HG03095 (cell line): ENCODE data around the gene MIB1.

Source experiments
- ATAC-seq: cut with Tn5 transposase; IDR thresholded peaks from one replicate; pipeline ENCODE4 v1.9.1; 2021; ENCODE audit warnings: moderate library complexity; ENCODE audit not compliant: unreplicated experiment

Gene MIB1

GRCh38 chr18:21868770-21869169 lies 128.2 kb downstream of the MIB1 start:
- ATAC-seq: no peak

GRCh38 chr18:21889570-21889969 lies 149.0 kb downstream of the MIB1 start:
- no peak for ATAC-seq

GRCh38 chr18:21894619-21895367 lies 154.2 kb downstream of the MIB1 start:
- no peak for ATAC-seq

GRCh38 chr18:21896732-21897336 lies 156.2 kb downstream of the MIB1 start:
- no peak for ATAC-seq

GRCh38 chr18:21897811-21898210 lies 157.2 kb downstream of the MIB1 start:
- ATAC-seq: no peak

DNA sequence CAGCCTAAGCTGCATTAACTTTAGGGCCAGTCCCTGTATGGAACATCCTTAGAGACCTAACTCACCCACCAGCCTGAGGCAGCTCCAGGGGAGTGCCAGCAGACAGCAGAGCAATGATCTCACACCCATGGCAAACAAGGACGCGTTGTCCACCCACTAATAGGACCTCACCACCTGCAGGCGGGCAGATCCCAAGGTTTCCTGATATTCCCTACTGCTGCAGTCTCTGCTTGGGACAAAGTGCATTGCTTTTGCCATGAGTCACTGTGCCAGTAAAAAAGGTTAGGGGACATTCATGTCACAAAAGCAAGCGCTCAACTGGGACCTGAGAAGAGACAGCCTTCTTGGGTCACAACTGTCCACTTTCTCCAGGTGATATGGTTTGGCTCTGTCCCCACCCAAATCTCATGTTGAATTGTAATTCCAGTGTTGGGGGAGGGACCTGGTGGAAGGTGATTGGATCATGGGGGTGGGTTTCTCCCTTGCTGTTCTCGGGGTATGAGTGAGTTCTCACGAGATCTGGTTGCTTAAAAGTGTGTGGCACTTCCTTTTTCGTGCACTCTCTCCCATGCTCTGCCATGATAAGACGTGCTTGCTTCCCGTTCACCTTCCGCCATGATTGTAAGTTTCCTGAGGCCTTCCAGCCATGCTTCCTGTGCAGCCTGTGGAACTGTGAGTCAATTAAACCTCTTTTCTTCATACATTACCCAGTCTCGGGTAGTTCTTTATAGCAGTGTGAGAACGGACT lies 160.2 kb downstream of the MIB1 start:
- ATAC-seq: no peak

GRCh38 chr18:21901423-21901945 lies 160.9 kb downstream of the MIB1 start:
- ATAC-seq: no peak

GRCh38 chr18:21903709-21904108 lies 163.1 kb downstream of the MIB1 start:
- no peak for ATAC-seq

- no peak for ATAC-seq
Observed at GRCh38 chr18:21904856-21905255, 164.3 kb downstream of the MIB1 start.

DNA sequence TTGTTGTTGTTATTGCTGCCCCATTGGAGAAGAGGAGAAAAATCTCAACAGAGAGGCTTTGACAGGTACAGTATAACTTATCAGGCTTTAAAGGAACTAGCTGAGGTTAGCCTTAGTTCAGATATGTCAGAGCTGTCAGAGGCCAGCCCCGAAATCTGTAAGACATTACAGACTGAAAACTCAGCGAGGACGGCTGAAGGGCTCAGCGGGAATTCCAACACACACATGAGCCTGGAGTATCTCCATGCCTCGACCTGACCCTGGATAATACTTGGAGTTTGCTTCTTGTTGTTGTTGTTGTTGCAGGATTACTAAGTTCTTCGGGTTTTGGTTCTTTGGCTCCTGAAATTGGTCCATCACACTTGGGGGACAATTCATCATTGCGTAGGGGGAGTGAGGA lies 166.9 kb downstream of the MIB1 start:
- ATAC-seq: no peak

DNA sequence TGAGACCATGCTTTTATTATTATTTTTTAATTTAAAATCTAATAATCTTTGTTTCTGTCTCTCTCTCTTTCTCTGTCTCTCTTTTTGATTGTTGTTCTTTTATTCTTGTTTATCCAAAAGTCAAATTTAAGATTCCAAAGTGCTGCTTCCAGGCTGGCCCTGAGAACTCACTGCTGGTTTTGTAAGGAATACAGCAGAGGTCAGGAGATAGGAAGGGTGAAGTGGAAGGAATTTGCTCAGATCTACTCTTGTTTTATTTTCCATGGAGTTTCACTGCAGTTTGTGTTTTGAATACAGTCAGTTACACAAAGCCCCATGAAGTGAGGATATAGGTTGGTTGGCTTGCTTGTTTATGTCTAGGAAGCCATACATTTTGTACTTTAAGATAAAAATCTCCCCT lies 168.1 kb downstream of the MIB1 start:
- no peak for ATAC-seq

- no peak for ATAC-seq
Observed at GRCh38 chr18:21910906-21911305, 170.3 kb downstream of the MIB1 start.

GRCh38 chr18:21911551-21911950 lies 171.0 kb downstream of the MIB1 start:
- ATAC-seq: no peak

GRCh38 chr18:21912339-21913239 lies 172.0 kb downstream of the MIB1 start:
- ATAC-seq: no peak

DNA sequence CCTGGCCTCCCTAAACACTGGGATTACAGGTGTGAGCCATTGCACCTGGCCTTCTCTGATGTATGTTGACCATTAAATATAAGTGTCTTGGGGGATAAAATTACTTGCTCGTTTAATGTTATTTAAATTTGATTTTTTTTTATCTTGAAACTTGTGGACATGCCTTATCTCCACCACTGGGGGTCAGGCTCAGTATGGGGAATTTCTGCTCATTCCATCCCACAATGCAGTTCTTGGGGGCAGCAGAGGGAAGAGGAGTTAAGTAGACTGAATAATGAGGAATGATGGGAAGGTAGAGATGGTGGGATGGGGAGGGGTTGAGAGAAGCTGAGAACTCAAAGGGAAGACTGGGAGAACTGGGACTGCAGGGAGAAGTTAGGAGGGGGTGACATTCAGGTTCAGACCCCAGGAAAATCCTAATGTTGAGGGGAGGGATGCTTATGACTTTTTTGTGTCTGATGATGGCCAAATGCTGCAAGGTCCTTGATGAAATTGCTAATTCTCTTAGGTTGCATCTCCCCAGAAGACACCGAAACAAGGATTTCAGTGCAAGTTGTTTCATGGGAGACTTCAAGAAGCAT lies 174.2 kb downstream of the MIB1 start:
- no peak for ATAC-seq

GRCh38 chr18:21915546-21915945 lies 175.0 kb downstream of the MIB1 start:
- ATAC-seq: no peak

GRCh38 chr18:21916594-21916993 lies 176.0 kb downstream of the MIB1 start:
- ATAC-seq: no peak

- ATAC-seq: no peak
Observed at GRCh38 chr18:21918693-21919092, 178.1 kb downstream of the MIB1 start.
